OCI-LY3 (cell line): ENCODE measurements around the gene TCAF2.
"Not testable (repeated sequence)": the region's sequence is repeated elsewhere in the genome, so short reads cannot be mapped to it uniquely, and the experiment has no call there.

Experiments
- CTCF ChIP-seq: fragments of 200-600, 300-600 bp; sonication (generic); IDR thresholded peaks from 2 replicates; pipeline ENCODE4 v1.5.1; 2014; ENCODE audit warnings: antibody characterized with exemption, low read length, low read depth
- EZH2phosphoT487 ChIP-seq: fragments of 200-600 bp; shearing (Covaris generic); IDR thresholded peaks from 2 replicates; pipeline ENCODE4 v1.6.1; 2018; ENCODE audit warnings: antibody characterized with exemption, mixed run types, low read depth

DNA sequence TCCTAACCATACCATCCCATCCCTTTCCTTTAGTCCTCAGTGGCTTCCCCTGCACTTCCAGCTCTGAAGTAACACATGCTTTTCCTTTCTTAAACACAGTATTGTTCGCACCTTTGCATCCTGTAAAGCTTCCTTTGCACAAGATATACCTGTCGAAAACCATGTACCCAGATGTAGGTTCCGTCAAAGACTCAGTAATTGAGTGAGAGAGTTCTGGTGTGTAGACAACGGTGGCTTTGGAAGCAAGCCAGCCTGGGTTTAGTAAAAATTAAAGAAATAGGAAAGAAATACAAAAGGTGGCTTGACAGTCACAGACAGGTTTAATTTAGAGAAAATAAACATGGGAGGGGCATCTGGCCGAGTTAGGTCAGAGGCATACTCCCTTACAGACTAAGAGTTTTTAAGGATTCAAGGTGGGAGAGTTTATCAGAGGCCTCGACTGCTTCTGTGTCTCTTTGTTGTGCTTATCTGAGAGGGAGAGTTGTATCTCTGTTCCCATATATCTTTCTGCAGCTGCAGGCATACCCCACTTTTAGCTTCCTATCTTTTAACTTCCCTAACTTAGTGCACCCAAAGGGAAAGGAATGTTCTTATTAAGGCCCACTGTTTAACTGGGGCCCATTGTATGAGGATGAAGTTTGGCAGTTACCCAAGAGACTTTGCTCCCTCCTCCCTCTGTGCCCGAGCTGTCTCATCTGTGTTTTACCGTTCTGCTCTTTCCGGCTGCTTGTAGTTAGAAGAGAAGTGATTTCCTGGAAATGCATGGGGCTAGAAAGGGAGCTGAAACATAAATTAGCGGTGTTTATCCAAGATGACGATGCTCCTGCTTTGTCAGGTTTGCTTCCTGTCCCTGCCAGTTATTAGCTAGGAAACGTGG, 14.8 kb downstream of the TCAF2 start:
- TF ChIP-seq CTCF, EZH2phosphoT487: not testable (repeated sequence)
